ENCODE measurements around the gene CALML5.

The CALML5 gene

DNA sequence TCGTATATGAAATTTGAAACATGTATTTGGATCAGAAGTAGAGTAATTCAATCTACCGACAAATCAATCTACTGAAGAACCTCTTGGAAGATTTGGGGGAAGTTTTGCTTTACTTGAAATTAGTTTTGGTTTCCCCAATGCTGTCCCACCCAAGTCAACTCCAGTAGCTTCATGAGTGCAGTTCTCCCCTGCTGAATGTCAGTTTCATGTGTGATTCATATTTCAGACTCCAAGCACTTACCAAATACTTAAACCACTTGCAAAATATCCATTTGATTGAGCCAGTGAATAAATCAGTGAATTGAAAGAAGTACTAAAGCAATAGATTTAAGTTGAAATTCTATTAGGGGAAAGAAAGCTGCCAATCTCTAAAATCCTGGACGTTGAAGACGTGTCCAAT lies 9.3 kb downstream of the CALML5 start:
- DNase-seq (ENCODE audit: low read depth) = no peak
- TF ChIP-seq, protein P1, sequence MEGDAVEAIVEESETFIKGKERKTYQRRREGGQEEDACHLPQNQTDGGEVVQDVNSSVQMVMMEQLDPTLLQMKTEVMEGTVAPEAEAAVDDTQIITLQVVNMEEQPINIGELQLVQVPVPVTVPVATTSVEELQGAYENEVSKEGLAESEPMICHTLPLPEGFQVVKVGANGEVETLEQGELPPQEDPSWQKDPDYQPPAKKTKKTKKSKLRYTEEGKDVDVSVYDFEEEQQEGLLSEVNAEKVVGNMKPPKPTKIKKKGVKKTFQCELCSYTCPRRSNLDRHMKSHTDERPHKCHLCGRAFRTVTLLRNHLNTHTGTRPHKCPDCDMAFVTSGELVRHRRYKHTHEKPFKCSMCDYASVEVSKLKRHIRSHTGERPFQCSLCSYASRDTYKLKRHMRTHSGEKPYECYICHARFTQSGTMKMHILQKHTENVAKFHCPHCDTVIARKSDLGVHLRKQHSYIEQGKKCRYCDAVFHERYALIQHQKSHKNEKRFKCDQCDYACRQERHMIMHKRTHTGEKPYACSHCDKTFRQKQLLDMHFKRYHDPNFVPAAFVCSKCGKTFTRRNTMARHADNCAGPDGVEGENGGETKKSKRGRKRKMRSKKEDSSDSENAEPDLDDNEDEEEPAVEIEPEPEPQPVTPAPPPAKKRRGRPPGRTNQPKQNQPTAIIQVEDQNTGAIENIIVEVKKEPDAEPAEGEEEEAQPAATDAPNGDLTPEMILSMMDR (conservative IDR thresholded peaks at IDR 0.05; ENCODE audit: control insufficient read depth, insufficient read depth, low read depth, low read length) = no peak

DNA sequence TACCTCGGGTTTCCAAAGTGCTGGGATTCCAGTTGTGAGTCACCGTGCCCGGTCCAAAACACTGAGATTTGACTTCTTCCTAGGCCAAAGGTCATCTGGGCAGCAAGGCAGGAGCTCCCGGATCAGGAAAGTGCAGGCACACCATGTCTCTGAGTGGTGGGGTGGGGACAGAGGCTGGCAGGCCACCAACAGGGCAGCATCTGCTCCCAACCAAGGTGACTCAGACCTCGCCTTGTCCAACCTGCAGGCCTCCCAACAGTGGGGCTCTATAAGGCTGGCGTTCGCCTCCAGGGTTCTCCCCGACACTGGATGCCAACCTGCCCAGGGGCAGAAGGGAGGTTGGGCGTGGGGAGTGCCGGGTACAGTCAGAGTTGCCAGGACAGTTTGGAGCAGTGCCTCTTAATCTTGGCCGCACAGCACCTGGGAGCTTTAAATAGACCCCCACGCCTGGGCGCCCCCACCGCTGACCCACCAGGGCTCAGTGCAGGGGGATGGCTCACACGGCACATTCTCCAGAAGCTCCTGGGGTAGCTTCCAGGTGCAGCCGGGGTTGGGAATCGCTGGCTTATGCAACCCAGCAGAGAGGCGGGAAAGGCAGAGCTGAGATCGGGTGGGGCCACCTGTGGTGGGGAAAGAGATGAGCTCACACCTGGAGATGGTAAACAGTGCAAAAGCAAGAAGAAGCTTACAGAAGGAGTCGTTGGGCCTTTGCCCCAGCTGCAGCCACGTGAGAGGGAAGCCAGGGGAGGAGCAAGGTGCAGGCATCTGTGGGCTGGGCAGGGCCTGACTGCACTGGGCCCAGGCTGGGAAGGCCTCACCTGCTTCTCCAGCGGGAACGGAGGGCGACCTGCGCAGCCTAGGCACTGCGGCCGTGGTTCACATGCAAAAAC lies 10.9 kb downstream of the CALML5 start:
- no peak for DNase-seq (ENCODE audit: low read depth)
- no peak overlapping the region for H3K4me3 ChIP-seq (ENCODE audit: control insufficient read depth, low read depth, low read length)
- TF ChIP-seq, protein P1 (conservative IDR thresholded peaks at IDR 0.05; ENCODE audit: control insufficient read depth, insufficient read depth, low read depth, low read length) = no peak

More for the DNA sequence above, 9.3 kb downstream of the CALML5 start:
- H3K4me3 ChIP-seq (ENCODE audit: control insufficient read depth, low read depth, low read length) = no peak overlapping the region

DNA sequence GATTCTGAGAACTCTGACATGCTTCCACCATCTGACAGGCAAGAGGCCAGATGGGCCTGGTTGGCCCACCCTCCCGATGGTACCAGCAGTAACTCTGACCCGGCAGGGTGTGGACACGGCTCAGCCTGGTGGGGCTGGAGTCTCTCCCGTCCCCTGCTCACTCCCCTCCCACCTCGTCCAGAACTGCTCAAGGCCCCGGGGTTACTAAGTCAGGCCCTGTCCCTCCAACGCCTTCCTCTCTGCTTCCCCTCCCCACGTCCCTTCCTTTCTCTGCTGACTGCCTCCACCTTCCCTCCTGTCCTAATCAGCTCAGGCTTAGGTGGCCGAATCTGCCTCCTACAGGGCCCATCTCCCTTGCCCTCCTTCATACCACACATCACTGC lies 12.5 kb downstream of the CALML5 start:
- H3K4me3 ChIP-seq (ENCODE audit: control insufficient read depth, low read depth, low read length) = no peak overlapping the region
- TF ChIP-seq, protein P1 (conservative IDR thresholded peaks at IDR 0.05; ENCODE audit: control insufficient read depth, insufficient read depth, low read depth, low read length) = no peak
- no peak for DNase-seq (ENCODE audit: low read depth)

DNA sequence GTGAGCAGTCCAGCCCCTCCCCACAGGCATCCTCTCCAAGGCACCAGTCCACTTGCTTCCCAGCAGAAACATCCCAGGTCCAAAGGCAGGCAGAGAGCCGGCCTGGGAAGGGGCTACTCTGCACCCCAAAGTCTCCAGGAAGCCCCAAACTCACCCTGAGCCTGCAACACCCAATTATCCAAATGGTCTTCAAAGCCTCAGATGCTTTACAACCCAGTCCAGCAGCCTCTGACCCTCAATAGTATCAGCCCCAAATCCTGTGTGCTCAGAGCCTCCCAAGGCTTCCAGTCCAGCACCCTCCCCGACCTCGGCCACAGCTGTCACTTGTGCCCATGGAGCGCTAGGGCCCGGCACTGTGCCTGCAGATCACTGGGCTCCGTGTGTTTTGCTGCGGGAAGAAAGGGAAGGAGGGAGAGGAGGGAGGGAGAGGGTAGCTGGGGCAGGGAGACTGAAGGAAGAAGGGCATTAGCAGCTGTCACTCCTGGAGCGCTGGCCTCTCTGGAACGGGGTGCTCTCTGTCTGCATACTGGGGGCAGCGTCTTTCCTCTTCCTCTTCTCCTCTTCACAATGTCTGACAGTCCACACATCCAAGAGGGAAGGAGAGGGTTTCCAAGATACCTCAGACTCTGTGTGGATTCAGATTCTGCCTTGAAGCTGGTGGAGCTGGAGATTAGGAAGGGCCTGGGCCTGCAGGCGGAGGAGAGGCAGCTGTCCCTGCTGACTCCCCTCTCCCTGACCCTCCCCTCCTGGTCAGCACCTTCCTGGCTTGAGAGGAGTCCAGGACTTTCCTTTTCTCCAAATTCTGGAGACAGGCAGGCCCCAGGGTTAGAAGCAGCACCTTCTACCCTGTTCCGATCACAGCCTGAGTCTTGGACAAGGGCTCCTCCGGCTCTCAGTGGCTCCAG lies 13.2 kb downstream of the CALML5 start:
- no peak for DNase-seq (ENCODE audit: low read depth)
- no peak overlapping the region for H3K4me3 ChIP-seq (ENCODE audit: control insufficient read depth, low read depth, low read length)
- TF ChIP-seq, protein P1 (conservative IDR thresholded peaks at IDR 0.05; ENCODE audit: control insufficient read depth, insufficient read depth, low read depth, low read length) = no peak

DNA sequence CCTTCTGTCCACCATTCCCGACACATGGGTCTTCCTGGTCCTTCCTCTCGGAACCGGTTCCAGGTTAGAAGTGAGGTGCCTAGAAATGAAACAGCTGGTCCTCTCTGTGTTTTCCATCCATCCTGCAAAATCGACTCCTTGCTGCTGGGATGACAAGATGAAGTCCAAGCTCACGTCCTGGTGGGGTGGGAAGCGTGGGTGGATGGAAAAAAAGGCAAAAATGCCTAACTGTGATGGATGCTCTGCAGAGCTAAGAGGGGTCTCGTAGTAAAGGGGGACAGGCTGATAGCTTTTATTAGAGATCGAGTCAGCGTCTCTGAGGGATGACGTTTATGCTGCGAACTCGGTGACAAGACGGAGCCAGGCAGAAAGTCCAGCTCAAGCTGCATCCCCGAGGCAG lies 14.1 kb downstream of the CALML5 start:
- DNase-seq (ENCODE audit: low read depth) = no peak
- TF ChIP-seq, protein P1 (conservative IDR thresholded peaks at IDR 0.05; ENCODE audit: control insufficient read depth, insufficient read depth, low read depth, low read length) = no peak
- H3K4me3 ChIP-seq (ENCODE audit: control insufficient read depth, low read depth, low read length) = no peak overlapping the region

DNA sequence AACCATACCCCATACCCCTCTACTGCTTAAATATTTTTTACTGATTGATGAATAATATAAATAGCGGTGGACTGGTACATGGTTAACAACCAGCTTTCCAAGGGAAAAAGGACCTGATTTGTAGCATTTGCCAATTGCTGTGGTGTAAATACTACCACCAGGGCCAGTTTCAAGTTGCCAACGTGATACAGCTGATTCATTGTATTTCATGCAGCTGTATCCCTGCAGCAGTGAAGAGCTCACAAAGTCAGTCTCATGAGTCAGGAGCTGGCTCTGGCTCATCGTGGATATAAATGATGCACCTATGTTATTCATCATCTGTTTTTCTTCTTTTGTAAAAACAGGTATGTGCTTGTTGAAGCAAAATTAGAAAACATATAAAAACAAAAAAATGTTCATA lies 15.2 kb downstream of the CALML5 start:
- TF ChIP-seq, protein P1 (conservative IDR thresholded peaks at IDR 0.05; ENCODE audit: control insufficient read depth, insufficient read depth, low read depth, low read length) = no peak
- DNase-seq (ENCODE audit: low read depth) = peak; percentile 57
- no peak overlapping the region for H3K4me3 ChIP-seq (ENCODE audit: control insufficient read depth, low read depth, low read length)

Measured in fibroblast of mammary gland (primary cell).